Neutrophil (primary cell): ENCODE data around the gene HEATR1.

Experiments
- H3K27ac ChIP-seq: fragments of 200-600 bp; sonication (generic); 2 replicates; pipeline ENCODE4 v1.5.1; 2016; ENCODE audit warnings: mild to moderate bottlenecking, moderate library complexity
- H3K27me3 ChIP-seq: fragments of 200-600 bp; sonication (generic); 2 replicates; pipeline ENCODE4 v1.6.0; 2016; ENCODE audit warnings: mild to moderate bottlenecking
- H3K36me3 ChIP-seq: fragments of 200-600 bp; sonication (generic); 2 replicates; pipeline ENCODE4 v1.5.1; 2017
- H3K4me1 ChIP-seq, 2 experiments: fragments of 200-600 bp in 1 of 2; sonication (generic) in 1 of 2; 1 replicate in 1 of 2; 2 replicates in 1 of 2; pipeline versions ENCODE4 v1.5.1 to v1.6.1; 2013 to 2016; ENCODE audit warnings: low read depth in 1 of 2, low read length in 1 of 2, mild to moderate bottlenecking in 1 of 2, moderate library complexity in 1 of 2; ENCODE audit not compliant: control insufficient read depth in 1 of 2, insufficient read depth in 1 of 2
- H3K4me3 ChIP-seq, 2 experiments: fragments of 200-600 bp in 1 of 2; sonication (generic) in 1 of 2; 1 replicate in 1 of 2; 2 replicates in 1 of 2; pipeline ENCODE4 v1.5.1; 2013 to 2016; ENCODE audit warnings: low read depth in 1 of 2, low read length in 1 of 2, mild to moderate bottlenecking in 1 of 2, moderate library complexity in 1 of 2
- H3K9me3 ChIP-seq: fragments of 200-600 bp; sonication (generic); 2 replicates; pipeline ENCODE4 v1.5.1; 2016
- TF ChIP-seq, protein P1 (sequence below): fragments of 200-600 bp; sonication (generic); IDR thresholded peaks from 2 replicates; pipeline ENCODE4 v1.5.1; 2016; ENCODE audit warnings: antibody characterized with exemption

Gene HEATR1

DNA sequence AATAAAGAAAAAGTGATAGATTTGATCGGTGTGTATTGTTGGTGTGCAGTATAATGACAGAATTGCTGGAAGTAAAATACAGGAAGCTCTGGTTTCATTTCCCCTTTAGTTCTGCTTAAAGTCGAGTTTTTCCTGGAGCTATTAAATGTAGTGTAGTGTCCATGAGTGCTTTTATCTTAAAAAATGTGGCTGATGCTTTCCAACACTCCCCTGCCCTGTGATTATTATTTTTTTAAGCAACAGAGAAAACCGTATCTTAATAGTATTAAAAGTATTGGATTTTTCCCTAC lies 79.5 kb downstream of the HEATR1 start:
- Histone ChIP-seq H3K27me3 (no peaks in the 10 kb centered on the region), H3K4me1 (peaks cover 11 to 12% of the 10 kb centered on the region in 2 experiments), H3K4me3 (peak overlapping the region; percentile 85 to 89), H3K36me3 (peaks cover 18% of the 10 kb centered on the region), H3K9me3 (no peaks in the 10 kb centered on the region), H3K27ac (peak overlapping the region; percentile 90)
- TF ChIP-seq, protein P1, sequence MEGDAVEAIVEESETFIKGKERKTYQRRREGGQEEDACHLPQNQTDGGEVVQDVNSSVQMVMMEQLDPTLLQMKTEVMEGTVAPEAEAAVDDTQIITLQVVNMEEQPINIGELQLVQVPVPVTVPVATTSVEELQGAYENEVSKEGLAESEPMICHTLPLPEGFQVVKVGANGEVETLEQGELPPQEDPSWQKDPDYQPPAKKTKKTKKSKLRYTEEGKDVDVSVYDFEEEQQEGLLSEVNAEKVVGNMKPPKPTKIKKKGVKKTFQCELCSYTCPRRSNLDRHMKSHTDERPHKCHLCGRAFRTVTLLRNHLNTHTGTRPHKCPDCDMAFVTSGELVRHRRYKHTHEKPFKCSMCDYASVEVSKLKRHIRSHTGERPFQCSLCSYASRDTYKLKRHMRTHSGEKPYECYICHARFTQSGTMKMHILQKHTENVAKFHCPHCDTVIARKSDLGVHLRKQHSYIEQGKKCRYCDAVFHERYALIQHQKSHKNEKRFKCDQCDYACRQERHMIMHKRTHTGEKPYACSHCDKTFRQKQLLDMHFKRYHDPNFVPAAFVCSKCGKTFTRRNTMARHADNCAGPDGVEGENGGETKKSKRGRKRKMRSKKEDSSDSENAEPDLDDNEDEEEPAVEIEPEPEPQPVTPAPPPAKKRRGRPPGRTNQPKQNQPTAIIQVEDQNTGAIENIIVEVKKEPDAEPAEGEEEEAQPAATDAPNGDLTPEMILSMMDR = no peak

DNA sequence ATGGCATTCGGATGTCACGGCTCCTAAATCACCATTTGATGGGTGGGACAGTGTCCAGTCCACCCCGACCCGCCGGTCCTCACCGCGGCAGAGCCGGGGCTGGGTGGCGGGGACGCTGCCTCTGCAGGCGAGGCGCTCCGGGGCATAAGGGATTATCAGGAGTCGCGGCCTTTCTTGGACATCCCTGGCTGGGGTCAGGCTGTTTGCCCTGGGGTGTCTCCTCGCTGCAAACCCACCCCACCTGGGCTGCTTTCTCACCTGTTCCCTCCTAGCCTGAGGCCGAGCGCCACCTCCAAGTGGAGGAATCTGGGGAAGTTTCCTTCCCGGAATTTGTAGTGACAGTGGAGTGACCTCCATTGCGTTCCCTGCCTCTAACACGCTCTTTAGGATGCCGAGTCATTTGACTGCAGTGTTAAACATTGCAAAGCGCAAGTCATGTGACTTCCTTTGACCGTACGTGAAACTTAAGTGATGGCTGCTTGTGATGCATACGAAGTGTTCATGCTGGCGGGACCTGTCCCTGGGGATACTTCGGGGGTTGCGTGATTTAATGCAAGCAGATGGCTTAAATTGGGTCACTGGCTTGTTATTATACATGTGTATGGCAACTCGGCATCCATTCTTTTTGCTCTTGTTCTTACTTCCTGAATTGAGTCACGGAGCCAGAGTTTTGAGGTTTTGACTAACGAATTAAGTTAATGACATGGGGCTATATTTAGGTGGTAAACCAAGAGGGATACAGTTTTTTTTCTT lies 80.0 kb downstream of the HEATR1 start:
- H3K27me3 ChIP-seq = no peaks in the 10 kb centered on the region
- H3K36me3 ChIP-seq = peaks cover 18% of the 10 kb centered on the region
- TF ChIP-seq, protein P1 = no peak
- peak overlapping the region; percentile 90 for H3K27ac ChIP-seq
- H3K4me3 ChIP-seq = peak overlapping the region; percentile 85 to 89
- peaks cover 11 to 12% of the 10 kb centered on the region in 2 experiments for H3K4me1 ChIP-seq
- no peaks in the 10 kb centered on the region for H3K9me3 ChIP-seq

DNA sequence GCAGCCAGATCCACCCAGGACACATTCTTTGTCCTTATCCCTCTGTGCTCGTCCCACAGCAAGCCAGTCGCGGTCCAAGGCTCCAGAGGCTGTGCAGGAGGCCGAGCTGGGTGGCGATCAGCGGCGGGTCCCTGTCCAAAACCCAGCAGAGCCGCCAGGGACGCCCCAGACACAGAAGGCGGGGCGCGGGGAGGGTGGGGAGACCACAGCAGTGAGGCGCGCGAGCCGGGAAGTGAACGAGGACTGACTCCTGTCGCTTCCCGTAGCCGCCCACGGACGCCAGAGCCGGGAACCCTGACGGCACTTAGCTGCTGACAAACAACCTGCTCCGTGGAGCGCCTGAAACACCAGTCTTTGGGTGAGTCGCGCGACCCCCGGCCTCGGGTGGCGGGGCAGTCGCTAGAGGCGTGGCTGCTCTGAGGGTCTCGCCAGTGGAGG lies 80.6 kb downstream of the HEATR1 start, which contains the start of gene LGALS8:
Gene LGALS8 (plus strand): TSS at position 279 of the 438 bp plus-strand sequence. CDS start 2,089 bp downstream, outside the sequence.
- Histone ChIP-seq H3K4me1 (peaks cover 11 to 12% of the 10 kb centered on the region in 2 experiments), H3K4me3 (peak within 1 kb of the TSS; percentile 85 to 89), H3K9me3 (no peaks in the 10 kb centered on the region), H3K27me3 (no peaks in the 10 kb centered on the region), H3K27ac (peak within 1 kb of the TSS; percentile 90), H3K36me3 (peaks cover 14% of the 10 kb centered on the region)
- TF ChIP-seq, protein P1 = no peak

DNA sequence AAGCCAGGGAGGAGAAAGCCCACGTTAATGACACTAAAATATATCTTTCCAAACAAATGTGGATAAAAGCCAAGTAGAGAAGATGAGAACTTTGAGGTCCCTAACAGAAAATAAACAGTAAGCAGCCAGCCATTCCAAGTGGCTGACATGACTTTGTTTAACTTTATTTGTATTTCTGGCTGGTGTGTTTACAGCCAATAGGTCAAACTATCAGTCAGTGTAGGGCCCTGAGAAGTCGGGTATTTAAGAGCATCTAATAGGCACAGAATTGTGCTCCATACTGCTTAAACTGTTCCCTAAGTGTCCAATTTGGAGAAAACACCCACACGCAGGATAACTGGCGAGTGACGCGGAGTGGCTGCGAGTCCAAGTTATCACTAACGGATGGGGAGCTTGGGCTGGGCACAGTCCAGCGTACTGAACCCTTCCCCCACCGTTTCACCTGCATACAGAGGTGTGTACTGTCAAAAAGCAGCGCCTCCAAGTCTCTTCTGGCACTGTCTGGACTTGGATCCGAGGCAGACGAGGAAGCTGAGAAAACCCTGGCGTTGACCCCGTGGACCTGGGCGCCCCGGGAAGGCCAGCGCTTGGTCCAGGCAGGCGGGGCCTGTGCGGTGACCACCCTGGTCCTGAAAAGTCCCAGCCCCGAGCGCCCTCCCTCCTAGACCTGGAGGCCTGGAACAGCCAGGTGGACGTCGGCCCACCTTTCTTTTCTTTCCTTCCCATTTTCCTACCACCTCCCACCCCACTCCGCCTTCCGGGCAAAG lies 81.2 kb downstream of the HEATR1 start:
- Histone ChIP-seq H3K9me3 (no peaks in the 10 kb centered on the region), H3K27ac (peak overlapping the region; percentile 90), H3K4me3 (peak overlapping the region; percentile 85 to 89), H3K27me3 (no peaks in the 10 kb centered on the region), H3K4me1 (peaks cover 11 to 12% of the 10 kb centered on the region in 2 experiments), H3K36me3 (peaks cover 13% of the 10 kb centered on the region)
- TF ChIP-seq, protein P1 = no peak

DNA sequence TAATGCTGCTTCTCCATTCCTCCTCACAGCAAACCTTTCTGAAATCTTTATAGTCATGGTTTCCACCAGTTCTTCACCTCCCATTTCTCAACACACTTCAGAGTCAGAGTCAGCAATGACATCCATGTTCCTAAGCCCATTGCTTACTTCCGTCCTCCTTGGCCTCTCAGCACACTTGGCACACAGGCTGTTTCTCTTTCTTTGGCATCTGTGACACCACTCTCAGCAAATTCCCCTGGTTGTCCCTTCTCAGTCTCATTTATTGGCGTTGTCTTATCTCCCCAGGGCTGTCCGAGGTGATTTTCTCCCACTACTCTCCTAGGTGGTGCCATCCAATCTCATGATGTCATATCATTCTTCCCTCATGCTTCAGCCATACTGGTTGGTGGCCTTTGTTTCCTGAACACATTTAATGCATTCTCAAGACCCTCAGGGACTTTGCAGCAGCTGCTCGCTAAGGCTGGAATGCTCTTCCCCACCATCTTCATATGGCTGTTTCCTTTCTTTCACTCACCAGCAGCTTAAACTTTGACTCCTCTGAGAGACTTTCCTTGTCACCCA lies 83.8 kb downstream of the HEATR1 start:
- H3K4me1 ChIP-seq = peaks cover 11 to 12% of the 10 kb centered on the region in 2 experiments
- H3K9me3 ChIP-seq = no peaks in the 10 kb centered on the region
- TF ChIP-seq, protein P1 = no peak
- H3K36me3 ChIP-seq = no peaks in the 10 kb centered on the region
- H3K4me3 ChIP-seq = no peak overlapping the region
- no peak overlapping the region for H3K27ac ChIP-seq
- H3K27me3 ChIP-seq = no peaks in the 10 kb centered on the region
